AG09319 (cell line): ENCODE measurements around the gene RPS6KL1.

Experiments
- DNase-seq: peaks from one replicate; pipeline ENCODE4 v3.0.0-alpha.2; 2010; ENCODE audit warnings: low read depth; ENCODE audit errors: extremely low read depth
- CTCF ChIP-seq: IDR thresholded peaks from 2 replicates; pipeline ENCODE4 v1.5.1; 2011; ENCODE audit warnings: low read depth, mild to moderate bottlenecking, inconsistent platforms, low read length, moderate library complexity

Gene RPS6KL1

GRCh38 chr14:74946659-74947281 lies 23.7 kb upstream of the RPS6KL1 start:
- no peak for DNase-seq
- TF ChIP-seq CTCF, result no peak

GRCh38 chr14:74945852-74946658 lies 23.0 kb upstream of the RPS6KL1 start:
- TF ChIP-seq CTCF, result peak; percentile 85
- no peak for DNase-seq

GRCh38 chr14:74945261-74945851 lies 22.3 kb upstream of the RPS6KL1 start:
- no peak for DNase-seq
- TF ChIP-seq CTCF, result peak; percentile 54

- no peak for DNase-seq
- no peak for TF ChIP-seq CTCF
Measured at GRCh38 chr14:74942608-74943007, 19.5 kb upstream of the RPS6KL1 start.

- TF ChIP-seq CTCF, result no peak
- DNase-seq, result no peak
Measured at GRCh38 chr14:74942181-74942580, 19.1 kb upstream of the RPS6KL1 start.

- no peak for TF ChIP-seq CTCF
- DNase-seq, result no peak
Measured at GRCh38 chr14:74941676-74942097, 18.6 kb upstream of the RPS6KL1 start.
